GM23248 (cell line): Measurements from ENCODE around the gene QSOX2. TPM values are rescaled to one million over a fixed set of nuclear protein-coding genes. Genes with fewer than 3 reads are reported as not detected.

Experiments
- DNase-seq: peaks from one replicate; pipeline ENCODE4 v3.0.0-alpha.2; 2015
- H2AFZ ChIP-seq: fragments of 200-600 bp; sonication (generic); 2 replicates; pipeline ENCODE4 v1.6.1; 2016; ENCODE audit warnings: antibody characterized with exemption
- H3F3A ChIP-seq: fragments of 200-600 bp; sonication (generic); 2 replicates; pipeline ENCODE4 v1.6.1; 2016; ENCODE audit warnings: mild to moderate bottlenecking, antibody characterized with exemption, mixed run types; ENCODE audit not compliant: insufficient read depth
- H3K27ac ChIP-seq: fragments of 200-600 bp; sonication (generic); 2 replicates; pipeline ENCODE4 v1.5.1; 2016; ENCODE audit warnings: mild to moderate bottlenecking
- H3K27me3 ChIP-seq: fragments of 200-600 bp; sonication (generic); replicated peaks from 2 replicates; pipeline ENCODE4 v1.6.1; 2016; ENCODE audit warnings: mild to moderate bottlenecking; ENCODE audit not compliant: insufficient read depth
- H3K36me3 ChIP-seq: fragments of 200-600 bp; sonication (generic); 2 replicates; pipeline ENCODE4 v1.6.1; 2016; ENCODE audit warnings: low read depth, mild to moderate bottlenecking
- H3K4me1 ChIP-seq: fragments of 200-600 bp; sonication (generic); 2 replicates; pipeline ENCODE4 v1.6.1; 2016; ENCODE audit warnings: mild to moderate bottlenecking; ENCODE audit not compliant: insufficient read depth
- H3K4me2 ChIP-seq: fragments of 200-600 bp; sonication (generic); one replicate; pipeline ENCODE4 v1.6.1; 2016; ENCODE audit warnings: mild to moderate bottlenecking; ENCODE audit not compliant: unreplicated experiment
- H3K4me3 ChIP-seq: fragments of 200-600 bp; sonication (generic); 2 replicates; pipeline ENCODE4 v1.5.1; 2016; ENCODE audit warnings: mild to moderate bottlenecking
- H3K79me2 ChIP-seq: fragments of 200-600 bp; sonication (generic); 2 replicates; pipeline ENCODE4 v1.6.1; 2016; ENCODE audit warnings: mild to moderate bottlenecking; ENCODE audit not compliant: insufficient read depth
- H3K9ac ChIP-seq: fragments of 200-600 bp; sonication (generic); 2 replicates; pipeline ENCODE4 v1.6.1; 2016; ENCODE audit warnings: mild to moderate bottlenecking
- H3K9me2 ChIP-seq: fragments of 200-600 bp; sonication (generic); 2 replicates; pipeline ENCODE4 v1.6.1; 2016; ENCODE audit warnings: mixed run types, mild to moderate bottlenecking, moderate library complexity; ENCODE audit not compliant: insufficient read depth
- H3K9me3 ChIP-seq: fragments of 200-600 bp; sonication (generic); one replicate; pipeline ENCODE4 v1.6.1; 2017; ENCODE audit warnings: low read depth
- H4K20me1 ChIP-seq: fragments of 200-600 bp; sonication (generic); 2 replicates; pipeline ENCODE4 v1.6.0; 2016; ENCODE audit not compliant: insufficient read depth
- EZH2 ChIP-seq: fragments of 200-600 bp; sonication (generic); IDR thresholded peaks from 2 replicates; pipeline ENCODE4 v1.6.1; 2018; ENCODE audit warnings: antibody characterized with exemption, mild to moderate bottlenecking; ENCODE audit not compliant: insufficient read depth, poor library complexity, severe bottlenecking
- EZH2phosphoT487 ChIP-seq: fragments of 200-600 bp; sonication (generic); IDR thresholded peaks from 2 replicates; pipeline ENCODE4 v1.6.1; 2018; ENCODE audit warnings: antibody characterized with exemption, moderate library complexity, mild to moderate bottlenecking, low read depth; ENCODE audit not compliant: insufficient read depth
- WGBS, 2 experiments: methylation state at CpG; one replicate each; pipeline ENCODE4 v1.1.6; 2015 to 2017; ENCODE audit warnings: low lambda C conversion rate in 2 of 2, low coverage in 1 of 2; ENCODE audit errors: missing lambda C conversion rate in 2 of 2; 5-methylcytosine and 5-hydroxymethylcytosine counted together
- in situ Hi-C: fragments of 300-500 bp; cut with MboI; formaldehyde crosslinking; loops from 2 replicates; pipeline ENCODE4 v1.15.0; 2020
- polyA plus RNA-seq: library from polyadenylated mRNA; unstranded; fragments of >200 nt; fragmentation: Nextera tagmentation; extraction: Ambion mirVana; gene quantifications from 2 replicates; pipeline ENCODE4 v1.2.1, GENCODE V29; 2016
- total RNA-seq: library from RNA; depleted of rRNA; stranded (reverse); fragments of >200 nt; shearing (Covaris generic); gene quantifications from 2 replicates; pipeline ENCODE4 v1.2.3, GENCODE V29; 2014

QSOX2 gene
- total and polyA plus RNA-seq, 2 experiments from 2014 or later: 1.9 to 11.7 TPM

DNA sequence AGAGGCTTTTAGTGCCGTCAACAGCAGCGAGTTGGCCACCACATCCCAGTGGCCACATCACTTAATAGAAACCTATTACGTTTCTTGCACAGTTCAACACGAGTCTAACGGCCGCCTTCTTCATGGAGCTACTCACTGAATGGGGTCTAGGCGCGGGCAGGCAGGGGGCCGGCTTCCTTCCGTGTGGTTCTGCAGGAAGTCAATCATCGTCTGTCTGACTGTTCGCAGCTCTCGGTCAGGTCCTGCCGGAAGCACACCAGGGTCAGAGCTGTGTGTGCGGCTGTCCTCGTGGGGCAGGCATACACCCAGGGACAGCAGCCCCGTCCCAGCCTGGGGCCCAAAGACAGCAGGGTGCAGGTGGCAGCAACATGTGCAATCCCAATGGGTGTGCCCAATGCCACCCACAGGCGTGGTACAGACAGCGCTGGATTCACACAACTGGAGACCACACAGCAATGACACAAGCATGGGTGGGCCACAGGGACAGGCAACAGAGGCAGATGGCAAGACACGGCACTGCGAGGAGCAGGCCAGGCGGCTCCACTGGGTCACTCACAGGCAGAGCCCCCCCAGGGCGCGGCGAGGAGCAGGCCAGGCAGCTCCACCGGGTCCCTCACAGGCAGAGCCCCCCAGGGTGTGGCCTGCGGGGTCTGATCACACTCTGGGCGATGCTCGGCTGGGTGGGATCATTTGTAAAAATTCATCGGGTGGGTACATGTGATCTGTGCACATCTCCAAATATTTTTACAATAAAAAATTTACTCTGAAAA is 21.6 kb downstream of the QSOX2 start:
- TF ChIP-seq EZH2phosphoT487 (no peak), EZH2 (no peak)
- Histone ChIP-seq H3K9me3 (no peaks in the 10 kb centered on the region), H3K4me2 (no peak overlapping the region), H4K20me1 (no peaks in the 10 kb centered on the region), H3K4me1 (peaks cover 9% of the 10 kb centered on the region), H3K79me2 (no peaks in the 10 kb centered on the region), H3K9me2 (no peaks in the 10 kb centered on the region), H2AFZ (no peak overlapping the region), H3F3A (no peaks in the 10 kb centered on the region), H3K27ac (no peak overlapping the region), H3K36me3 (no peaks in the 10 kb centered on the region), H3K9ac (no peak overlapping the region), H3K4me3 (no peak overlapping the region), H3K27me3 (no peaks in the 10 kb centered on the region)
- in situ Hi-C loops: no loop called here
- WGBS, 2 experiments: 93 to 94% methylated on average over 26 to 30 of the region's 30 CpGs
- no peak for DNase-seq

DNA sequence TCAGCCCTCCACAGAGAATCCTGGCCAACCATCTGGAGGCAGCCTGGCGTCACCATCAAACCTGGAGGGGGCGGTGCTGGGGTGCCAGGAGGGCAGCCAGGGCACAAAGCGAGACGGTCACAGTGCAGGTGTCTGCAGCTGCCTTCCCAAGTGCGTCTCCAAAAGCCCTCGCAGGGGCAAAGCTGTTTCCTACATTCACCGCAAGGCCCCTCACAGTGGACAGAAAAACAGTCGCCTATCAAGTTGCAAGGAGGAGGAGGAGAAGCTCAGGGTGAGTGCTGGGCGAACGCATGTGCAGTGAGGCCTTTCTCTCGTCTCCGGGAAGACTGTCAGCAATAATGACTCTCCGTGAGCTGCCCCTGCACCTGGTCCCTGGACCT is 22.7 kb downstream of the QSOX2 start:
- no peak overlapping the region for H3K4me3 ChIP-seq
- no peaks in the 10 kb centered on the region for H3K79me2 ChIP-seq
- H3K36me3 ChIP-seq: no peaks in the 10 kb centered on the region
- in situ Hi-C loops: no loop called here
- peaks cover 1% of the 10 kb centered on the region for H3K4me1 ChIP-seq
- no peaks in the 10 kb centered on the region for H3F3A ChIP-seq
- H2AFZ ChIP-seq: no peak overlapping the region
- no peaks in the 10 kb centered on the region for H3K9me3 ChIP-seq
- H3K27me3 ChIP-seq: no peaks in the 10 kb centered on the region
- WGBS, 2 experiments: 97% methylated on average over 12 to 13 of the region's 13 CpGs
- no peak for TF ChIP-seq EZH2
- TF ChIP-seq EZH2phosphoT487: no peak
- no peak overlapping the region for H3K4me2 ChIP-seq
- H3K9ac ChIP-seq: no peak overlapping the region
- no peak for DNase-seq
- H4K20me1 ChIP-seq: no peaks in the 10 kb centered on the region
- H3K27ac ChIP-seq: no peak overlapping the region
- H3K9me2 ChIP-seq: no peaks in the 10 kb centered on the region

GRCh38 chr9:136222166-136222905 is 23.3 kb downstream of the QSOX2 start:
- WGBS, 2 experiments: 95 to 96% methylated on average over 35 to 38 of the region's 38 CpGs
- no peak overlapping the region for H3K27ac ChIP-seq
- H3F3A ChIP-seq: no peaks in the 10 kb centered on the region
- no peaks in the 10 kb centered on the region for H3K9me3 ChIP-seq
- no peaks in the 10 kb centered on the region for H3K4me1 ChIP-seq
- DNase-seq: no peak
- no peaks in the 10 kb centered on the region for H3K79me2 ChIP-seq
- TF ChIP-seq EZH2phosphoT487 (no peak), EZH2 (no peak)
- H3K36me3 ChIP-seq: no peaks in the 10 kb centered on the region
- no peaks in the 10 kb centered on the region for H3K27me3 ChIP-seq
- H3K4me2 ChIP-seq: no peak overlapping the region
- no peak overlapping the region for H3K4me3 ChIP-seq
- no peaks in the 10 kb centered on the region for H3K9me2 ChIP-seq
- H4K20me1 ChIP-seq: no peaks in the 10 kb centered on the region
- no peak overlapping the region for H2AFZ ChIP-seq
- H3K9ac ChIP-seq: no peak overlapping the region
- in situ Hi-C loops: no loop called here

- Histone ChIP-seq H3K27ac (no peak overlapping the region), H3K4me1 (no peaks in the 10 kb centered on the region), H4K20me1 (no peaks in the 10 kb centered on the region), H2AFZ (no peak overlapping the region), H3K9me2 (no peaks in the 10 kb centered on the region), H3K9me3 (no peaks in the 10 kb centered on the region), H3K4me3 (no peak overlapping the region), H3F3A (no peaks in the 10 kb centered on the region), H3K79me2 (no peaks in the 10 kb centered on the region), H3K4me2 (no peak overlapping the region), H3K36me3 (no peaks in the 10 kb centered on the region), H3K27me3 (no peaks in the 10 kb centered on the region), H3K9ac (no peak overlapping the region)
- in situ Hi-C loops: no loop called here
- no peak for TF ChIP-seq EZH2phosphoT487
- TF ChIP-seq EZH2: no peak
- no peak for DNase-seq
- WGBS, 2 experiments: 88 to 90% methylated on average over 15 of the region's 15 CpGs
These were observed 25.4 kb downstream of the QSOX2 start for GRCh38 chr9:136220017-136220729.
